HG03521 (cell line): Measurements from ENCODE around the gene USP17L21.
"Not testable (repeated sequence)": the region's sequence is repeated elsewhere in the genome, so short reads cannot be mapped to it uniquely, and the experiment has no call there.

ENCODE experiments used
- ATAC-seq: cut with Tn5 transposase; IDR thresholded peaks from one replicate; pipeline ENCODE4 v1.9.1; 2021; ENCODE audit warnings: mild to moderate bottlenecking, moderate library complexity; ENCODE audit not compliant: unreplicated experiment

USP17L21 gene, protein sequence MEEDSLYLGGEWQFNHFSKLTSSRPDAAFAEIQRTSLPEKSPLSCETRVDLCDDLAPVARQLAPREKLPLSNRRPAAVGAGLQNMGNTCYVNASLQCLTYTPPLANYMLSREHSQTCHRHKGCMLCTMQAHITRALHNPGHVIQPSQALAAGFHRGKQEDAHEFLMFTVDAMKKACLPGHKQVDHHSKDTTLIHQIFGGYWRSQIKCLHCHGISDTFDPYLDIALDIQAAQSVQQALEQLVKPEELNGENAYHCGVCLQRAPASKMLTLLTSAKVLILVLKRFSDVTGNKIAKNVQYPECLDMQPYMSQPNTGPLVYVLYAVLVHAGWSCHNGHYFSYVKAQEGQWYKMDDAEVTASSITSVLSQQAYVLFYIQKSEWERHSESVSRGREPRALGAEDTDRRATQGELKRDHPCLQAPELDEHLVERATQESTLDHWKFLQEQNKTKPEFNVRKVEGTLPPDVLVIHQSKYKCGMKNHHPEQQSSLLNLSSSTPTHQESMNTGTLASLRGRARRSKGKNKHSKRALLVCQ

DNA sequence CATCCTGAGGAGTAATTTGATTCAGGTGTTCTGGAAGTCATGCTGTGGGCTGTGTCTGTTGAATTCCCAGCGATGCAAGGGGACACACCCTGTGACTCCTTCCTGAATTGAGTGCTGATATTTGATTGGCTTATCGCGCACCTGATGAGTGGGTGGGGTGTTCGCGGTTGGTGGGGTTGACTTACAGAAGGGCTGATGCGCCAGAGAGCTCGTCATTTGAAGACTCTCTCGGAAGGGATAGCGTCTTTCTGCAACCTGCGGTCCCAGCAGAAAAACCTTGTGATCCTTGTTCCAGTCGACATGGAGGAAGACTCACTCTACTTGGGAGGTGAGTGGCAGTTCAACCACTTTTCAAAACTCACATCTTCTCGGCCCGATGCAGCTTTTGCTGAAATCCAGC lies at the start of gene USP17L21:
Gene USP17L21 (plus strand): TSS at position 301 of the 400 bp plus-strand sequence. CDS start 0 bp downstream, at position 301.
- ATAC-seq = not testable (repeated sequence)

DNA sequence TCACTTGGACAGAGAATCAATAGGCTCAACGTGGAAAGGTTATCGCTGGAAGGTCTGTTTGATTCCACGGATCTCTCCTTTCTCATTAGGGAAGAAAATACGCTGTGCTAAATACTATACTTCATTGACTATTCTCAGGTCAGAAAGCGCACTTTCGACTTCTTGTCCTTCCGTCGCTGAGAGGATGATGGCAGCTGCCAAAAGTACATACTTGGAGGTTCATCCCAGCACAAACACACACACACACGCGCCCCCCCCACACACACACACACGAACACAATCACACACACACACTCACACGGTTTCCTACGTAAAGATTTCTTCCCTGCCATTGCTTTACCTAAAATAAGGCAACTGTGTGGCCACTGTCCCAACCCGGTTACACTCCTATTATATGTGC lies 48.0 kb upstream of the USP17L21 start:
- ATAC-seq = not testable (repeated sequence)

DNA sequence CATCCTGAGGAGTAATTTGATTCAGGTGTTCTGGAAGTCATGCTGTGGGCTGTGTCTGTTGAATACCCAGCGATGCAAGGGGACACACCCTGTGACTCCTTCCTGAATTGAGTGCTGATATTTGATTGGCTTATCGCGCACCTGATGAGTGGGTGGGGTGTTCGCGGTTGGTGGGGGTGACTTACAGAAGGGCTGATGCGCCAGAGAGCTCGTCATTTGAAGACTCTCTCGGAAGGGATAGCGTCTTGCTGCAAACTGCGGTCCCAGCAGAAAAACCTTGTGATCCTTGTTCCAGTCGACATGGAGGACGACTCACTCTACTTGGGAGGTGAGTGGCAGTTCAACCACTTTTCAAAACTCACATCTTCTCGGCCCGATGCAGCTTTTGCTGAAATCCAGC lies 47.6 kb upstream of the USP17L21 start, which contains the start of gene USP17L11:
Gene USP17L11 (plus strand): TSS at position 301 of the 400 bp plus-strand sequence. CDS start 0 bp downstream, at position 301.
- ATAC-seq = not testable (repeated sequence)

DNA sequence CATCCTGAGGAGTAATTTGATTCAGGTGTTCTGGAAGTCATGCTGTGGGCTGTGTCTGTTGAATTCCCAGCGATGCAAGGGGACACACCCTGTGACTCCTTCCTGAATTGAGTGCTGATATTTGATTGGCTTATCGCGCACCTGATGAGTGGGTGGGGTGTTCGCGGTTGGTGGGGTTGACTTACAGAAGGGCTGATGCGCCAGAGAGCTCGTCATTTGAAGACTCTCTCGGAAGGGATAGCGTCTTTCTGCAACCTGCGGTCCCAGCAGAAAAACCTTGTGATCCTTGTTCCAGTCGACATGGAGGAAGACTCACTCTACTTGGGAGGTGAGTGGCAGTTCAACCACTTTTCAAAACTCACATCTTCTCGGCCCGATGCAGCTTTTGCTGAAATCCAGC lies 42.8 kb upstream of the USP17L21 start, which contains the start of gene USP17L12:
Gene USP17L12 (plus strand): TSS at position 301 of the 400 bp plus-strand sequence. CDS start 0 bp downstream, at position 301.
- not testable (repeated sequence) for ATAC-seq

DNA sequence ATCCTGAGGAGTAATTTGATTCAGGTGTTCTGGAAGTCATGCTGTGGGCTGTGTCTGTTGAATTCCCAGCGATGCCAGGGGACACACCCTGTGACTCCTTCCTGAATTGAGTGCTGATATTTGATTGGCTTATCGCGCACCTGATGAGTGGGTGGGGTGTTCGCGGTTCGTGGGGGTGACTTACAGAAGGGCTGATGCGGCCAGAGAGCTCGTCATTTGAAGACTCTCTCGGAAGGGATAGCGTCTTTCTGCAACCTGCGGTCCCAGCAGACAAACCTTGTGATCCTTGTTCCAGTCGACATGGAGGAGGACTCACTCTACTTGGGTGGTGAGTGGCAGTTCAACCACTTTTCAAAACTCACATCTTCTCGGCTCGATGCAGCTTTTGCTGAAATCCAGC lies 38.1 kb upstream of the USP17L21 start, which contains the start of gene USP17L13:
Gene USP17L13 (plus strand): TSS at position 301 of the 400 bp plus-strand sequence. CDS start 0 bp downstream, at position 301.
- ATAC-seq = not testable (repeated sequence)

DNA sequence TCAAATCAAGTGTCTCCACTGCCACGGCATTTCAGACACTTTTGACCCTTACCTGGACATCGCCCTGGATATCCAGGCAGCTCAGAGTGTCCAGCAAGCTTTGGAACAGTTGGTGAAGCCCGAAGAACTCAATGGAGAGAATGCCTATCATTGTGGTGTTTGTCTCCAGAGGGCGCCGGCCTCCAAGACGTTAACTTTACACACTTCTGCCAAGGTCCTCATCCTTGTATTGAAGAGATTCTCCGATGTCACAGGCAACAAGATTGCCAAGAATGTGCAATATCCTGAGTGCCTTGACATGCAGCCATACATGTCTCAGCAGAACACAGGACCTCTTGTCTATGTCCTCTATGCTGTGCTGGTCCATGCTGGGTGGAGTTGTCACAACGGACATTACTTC lies 32.4 kb upstream of the USP17L21 start:
- ATAC-seq = not testable (repeated sequence)

DNA sequence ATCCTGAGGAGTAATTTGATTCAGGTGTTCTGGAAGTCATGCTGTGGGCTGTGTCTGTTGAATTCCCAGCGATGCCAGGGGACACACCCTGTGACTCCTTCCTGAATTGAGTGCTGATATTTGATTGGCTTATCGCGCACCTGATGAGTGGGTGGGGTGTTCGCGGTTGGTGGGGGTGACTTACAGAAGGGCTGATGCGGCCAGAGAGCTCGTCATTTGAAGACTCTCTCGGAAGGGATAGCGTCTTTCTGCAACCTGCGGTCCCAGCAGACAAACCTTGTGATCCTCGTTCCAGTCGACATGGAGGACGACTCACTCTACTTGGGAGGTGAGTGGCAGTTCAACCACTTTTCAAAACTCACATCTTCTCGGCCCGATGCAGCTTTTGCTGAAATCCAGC lies 28.6 kb upstream of the USP17L21 start, which contains the start of gene USP17L15:
Gene USP17L15 (plus strand): TSS at position 301 of the 400 bp plus-strand sequence. CDS start 0 bp downstream, at position 301.
- ATAC-seq = not testable (repeated sequence)

DNA sequence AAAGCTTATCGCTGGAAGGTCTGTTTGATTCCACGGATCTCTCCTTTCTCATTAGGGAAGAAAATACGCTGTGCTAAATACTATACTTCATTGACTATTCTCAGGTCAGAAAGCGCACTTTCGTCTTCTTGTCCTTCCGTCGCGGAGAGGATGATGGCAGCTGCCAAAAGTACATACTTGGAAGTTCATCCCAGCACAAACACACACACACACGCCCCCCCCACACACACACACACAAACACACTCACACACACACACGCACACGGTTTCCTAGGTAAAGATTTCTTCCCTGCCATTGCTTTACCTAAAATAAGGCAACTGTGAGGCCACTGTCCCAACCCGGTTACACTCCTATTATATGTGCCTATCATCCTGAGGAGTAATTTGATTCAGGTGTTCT lies 24.2 kb upstream of the USP17L21 start:
- ATAC-seq = not testable (repeated sequence)

DNA sequence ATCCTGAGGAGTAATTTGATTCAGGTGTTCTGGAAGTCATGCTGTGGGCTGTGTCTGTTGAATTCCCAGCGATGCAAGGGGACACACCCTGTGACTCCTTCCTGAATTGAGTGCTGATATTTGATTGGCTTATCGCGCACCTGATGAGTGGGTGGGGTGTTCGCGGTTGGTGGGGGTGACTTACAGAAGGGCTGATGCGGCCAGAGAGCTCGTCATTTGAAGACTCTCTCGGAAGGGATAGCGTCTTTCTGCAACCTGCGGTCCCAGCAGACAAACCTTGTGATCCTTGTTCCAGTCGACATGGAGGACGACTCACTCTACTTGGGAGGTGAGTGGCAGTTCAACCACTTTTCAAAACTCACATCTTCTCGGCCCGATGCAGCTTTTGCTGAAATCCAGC lies 19.1 kb upstream of the USP17L21 start, which contains the start of gene USP17L17:
Gene USP17L17 (plus strand): TSS at position 301 of the 400 bp plus-strand sequence. CDS start 0 bp downstream, at position 301.
- ATAC-seq = not testable (repeated sequence)

DNA sequence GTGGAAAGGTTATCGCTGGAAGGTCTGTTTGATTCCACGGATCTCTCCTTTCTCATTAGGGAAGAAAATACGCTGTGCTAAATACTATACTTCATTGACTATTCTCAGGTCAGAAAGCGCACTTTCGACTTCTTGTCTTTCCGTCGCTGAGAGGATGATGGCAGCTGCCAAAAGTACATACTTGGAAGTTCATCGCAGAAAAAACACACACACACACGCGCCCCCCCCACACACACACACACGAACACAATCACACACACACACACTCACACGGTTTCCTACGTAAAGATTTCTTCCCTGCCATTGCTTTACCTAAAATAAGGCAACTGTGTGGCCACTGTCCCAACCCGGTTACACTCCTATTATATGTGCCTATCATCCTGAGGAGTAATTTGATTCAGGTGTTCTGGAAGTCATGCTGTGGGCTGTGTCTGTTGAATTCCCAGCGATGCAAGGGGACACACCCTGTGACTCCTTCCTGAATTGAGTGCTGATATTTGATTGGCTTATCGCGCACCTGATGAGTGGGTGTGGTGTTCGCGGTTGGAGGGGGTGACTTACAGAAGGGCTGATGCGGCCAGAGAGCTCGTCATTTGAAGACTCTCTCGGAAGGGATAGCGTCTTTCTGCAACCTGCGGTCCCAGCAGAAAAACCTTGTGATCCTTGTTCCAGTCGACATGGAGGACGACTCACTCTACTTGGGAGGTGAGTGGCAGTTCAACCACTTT lies 14.6 kb upstream of the USP17L21 start, which contains the start of gene USP17L18:
Gene USP17L18 (plus strand): TSS at position 678 of the 728 bp plus-strand sequence. CDS start 0 bp downstream, at position 678.
- ATAC-seq = not testable (repeated sequence)

DNA sequence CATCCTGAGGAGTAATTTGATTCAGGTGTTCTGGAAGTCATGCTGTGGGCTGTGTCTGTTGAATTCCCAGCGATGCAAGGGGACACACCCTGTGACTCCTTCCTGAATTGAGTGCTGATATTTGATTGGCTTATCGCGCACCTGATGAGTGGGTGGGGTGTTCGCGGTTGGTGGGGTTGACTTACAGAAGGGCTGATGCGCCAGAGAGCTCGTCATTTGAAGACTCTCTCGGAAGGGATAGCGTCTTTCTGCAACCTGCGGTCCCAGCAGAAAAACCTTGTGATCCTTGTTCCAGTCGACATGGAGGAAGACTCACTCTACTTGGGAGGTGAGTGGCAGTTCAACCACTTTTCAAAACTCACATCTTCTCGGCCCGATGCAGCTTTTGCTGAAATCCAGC lies 9.6 kb upstream of the USP17L21 start, which contains the start of gene USP17L19:
Gene USP17L19 (plus strand): TSS at position 301 of the 400 bp plus-strand sequence. CDS start 0 bp downstream, at position 301.
- ATAC-seq = not testable (repeated sequence)

DNA sequence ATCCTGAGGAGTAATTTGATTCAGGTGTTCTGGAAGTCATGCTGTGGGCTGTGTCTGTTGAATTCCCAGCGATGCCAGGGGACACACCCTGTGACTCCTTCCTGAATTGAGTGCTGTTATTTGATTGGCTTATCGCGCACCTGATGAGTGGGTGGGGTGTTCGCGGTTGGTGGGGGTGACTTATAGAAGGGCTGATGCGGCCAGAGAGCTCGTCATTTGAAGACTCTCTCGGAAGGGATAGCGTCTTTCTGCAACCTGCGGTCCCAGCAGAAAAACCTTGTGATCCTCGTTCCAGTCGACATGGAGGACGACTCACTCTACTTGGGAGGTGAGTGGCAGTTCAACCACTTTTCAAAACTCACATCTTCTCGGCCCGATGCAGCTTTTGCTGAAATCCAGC lies 4.8 kb upstream of the USP17L21 start, which contains the start of gene USP17L20:
Gene USP17L20 (plus strand): TSS at position 301 of the 400 bp plus-strand sequence. CDS start 0 bp downstream, at position 301.
- not testable (repeated sequence) for ATAC-seq

DNA sequence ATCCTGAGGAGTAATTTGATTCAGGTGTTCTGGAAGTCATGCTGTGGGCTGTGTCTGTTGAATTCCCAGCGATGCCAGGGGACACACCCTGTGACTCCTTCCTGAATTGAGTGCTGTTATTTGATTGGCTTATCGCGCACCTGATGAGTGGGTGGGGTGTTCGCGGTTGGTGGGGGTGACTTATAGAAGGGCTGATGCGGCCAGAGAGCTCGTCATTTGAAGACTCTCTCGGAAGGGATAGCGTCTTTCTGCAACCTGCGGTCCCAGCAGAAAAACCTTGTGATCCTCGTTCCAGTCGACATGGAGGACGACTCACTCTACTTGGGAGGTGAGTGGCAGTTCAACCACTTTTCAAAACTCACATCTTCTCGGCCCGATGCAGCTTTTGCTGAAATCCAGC lies 4.6 kb downstream of the USP17L21 start, which contains the start of gene USP17L22:
Gene USP17L22 (plus strand): TSS at position 301 of the 400 bp plus-strand sequence. CDS start 0 bp downstream, at position 301.
- ATAC-seq = not testable (repeated sequence)

DNA sequence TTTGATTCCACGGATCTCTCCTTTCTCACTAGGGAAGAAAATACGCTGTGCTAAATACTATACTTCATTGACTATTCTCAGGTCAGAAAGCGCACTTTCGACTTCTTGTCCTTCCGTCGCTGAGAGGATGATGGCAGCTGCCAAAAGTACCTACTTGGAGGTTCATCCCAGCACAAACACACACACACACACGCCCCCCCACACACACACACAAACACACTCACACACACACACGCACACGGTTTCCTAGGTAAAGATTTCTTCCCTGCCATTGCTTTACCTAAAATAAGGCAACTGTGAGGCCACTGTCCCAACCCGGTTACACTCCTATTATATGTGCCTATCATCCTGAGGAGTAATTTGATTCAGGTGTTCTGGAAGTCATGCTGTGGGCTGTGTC lies 9.0 kb downstream of the USP17L21 start:
- ATAC-seq = not testable (repeated sequence)
